ENCODE results near the gene BET1L. TPM values are rescaled to one million over a fixed set of nuclear protein-coding genes. Genes with fewer than 3 reads are reported as not detected.

Gene BET1L
- total RNA-seq, 2 donors from 2014 or later: 52.1 to 54.8 TPM

- intact Hi-C loops (cut with DNase I): loop anchor here (5.0 kb wide), 1 partner anchor 153 kb away; no protein-coding TSS in a partner anchor
- Histone ChIP-seq H3K9me3 (no peaks in the 10 kb centered on the region), H3K4me3 (no peak overlapping the region), H3K36me3 (peaks cover 0 to 6% of the 10 kb centered on the region in 2 donors), H3K4me1 (replicated peaks) (peaks cover 6% of the 10 kb centered on the region), H3K27me3 (replicated peaks; ENCODE audit: insufficient read depth) (no peaks in the 10 kb centered on the region), H3K27ac (no peak overlapping the region)
- peak; percentile 2 for DNase-seq (ENCODE audit: low spot score)
- WGBS: 88% methylated on average over 4 of the region's 4 CpGs
- TF ChIP-seq, protein P1, sequence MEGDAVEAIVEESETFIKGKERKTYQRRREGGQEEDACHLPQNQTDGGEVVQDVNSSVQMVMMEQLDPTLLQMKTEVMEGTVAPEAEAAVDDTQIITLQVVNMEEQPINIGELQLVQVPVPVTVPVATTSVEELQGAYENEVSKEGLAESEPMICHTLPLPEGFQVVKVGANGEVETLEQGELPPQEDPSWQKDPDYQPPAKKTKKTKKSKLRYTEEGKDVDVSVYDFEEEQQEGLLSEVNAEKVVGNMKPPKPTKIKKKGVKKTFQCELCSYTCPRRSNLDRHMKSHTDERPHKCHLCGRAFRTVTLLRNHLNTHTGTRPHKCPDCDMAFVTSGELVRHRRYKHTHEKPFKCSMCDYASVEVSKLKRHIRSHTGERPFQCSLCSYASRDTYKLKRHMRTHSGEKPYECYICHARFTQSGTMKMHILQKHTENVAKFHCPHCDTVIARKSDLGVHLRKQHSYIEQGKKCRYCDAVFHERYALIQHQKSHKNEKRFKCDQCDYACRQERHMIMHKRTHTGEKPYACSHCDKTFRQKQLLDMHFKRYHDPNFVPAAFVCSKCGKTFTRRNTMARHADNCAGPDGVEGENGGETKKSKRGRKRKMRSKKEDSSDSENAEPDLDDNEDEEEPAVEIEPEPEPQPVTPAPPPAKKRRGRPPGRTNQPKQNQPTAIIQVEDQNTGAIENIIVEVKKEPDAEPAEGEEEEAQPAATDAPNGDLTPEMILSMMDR (IDR thresholded peaks at IDR 0.05): no peak
- TF ChIP-seq POLR2A (IDR thresholded peaks at IDR 0.05) (no peak), POLR2AphosphoS5 (IDR thresholded peaks at IDR 0.05) (no peak)
These were observed 3.1 kb downstream of the BET1L start for GRCh38 chr11:203945-204586.

DNA sequence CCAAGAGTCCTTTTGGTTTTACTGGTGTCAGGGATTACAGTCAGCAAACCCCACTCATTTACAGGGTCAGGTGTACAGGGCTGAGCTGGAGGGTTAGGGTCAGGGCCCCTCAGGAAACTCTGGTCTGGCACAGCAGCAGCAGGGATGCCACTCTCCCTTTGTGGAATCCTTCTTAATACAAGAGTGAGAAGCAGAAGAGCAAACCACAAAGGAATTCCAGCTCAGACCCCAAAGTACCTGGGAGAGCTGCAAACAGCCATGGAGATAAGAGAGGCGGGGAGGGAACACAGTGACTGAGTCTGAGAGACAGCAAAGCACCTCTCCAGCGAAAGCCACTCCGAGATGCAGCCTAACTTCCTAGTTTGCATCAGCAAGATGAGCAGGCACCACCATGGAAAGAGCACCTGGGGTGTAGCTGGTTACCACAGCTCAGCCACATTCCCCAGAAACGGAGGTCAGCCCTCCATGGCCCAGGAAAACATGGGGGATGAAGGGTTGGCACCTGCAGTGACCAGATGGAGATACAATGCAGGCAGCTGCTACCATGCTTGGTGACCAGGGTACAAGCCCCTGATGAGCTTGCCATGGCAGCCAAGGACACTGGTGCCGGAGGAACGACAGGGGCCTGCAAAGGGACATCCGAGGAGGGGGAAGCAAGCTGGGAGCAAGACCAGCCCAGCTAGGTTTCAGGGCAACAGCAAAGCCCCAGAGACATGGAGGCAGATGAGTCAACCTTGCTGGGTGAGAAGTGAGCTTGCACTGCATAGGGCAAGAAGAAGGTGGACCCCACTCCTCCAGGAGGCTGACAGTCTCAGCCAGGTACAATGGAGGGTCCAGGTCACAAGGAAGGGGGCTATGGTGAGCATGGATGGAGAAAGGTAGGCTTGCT is 3.9 kb downstream of the BET1L start:
- Histone ChIP-seq H3K9me3 (no peaks in the 10 kb centered on the region), H3K4me1 (replicated peaks) (peaks cover 6% of the 10 kb centered on the region), H3K27me3 (replicated peaks; ENCODE audit: insufficient read depth) (no peaks in the 10 kb centered on the region), H3K27ac (no peak overlapping the region), H3K4me3 (no peak overlapping the region), H3K36me3 (peaks cover 0 to 6% of the 10 kb centered on the region in 2 donors)
- peak; percentile 1 for DNase-seq (ENCODE audit: low spot score)
- intact Hi-C loops (cut with DNase I): loop anchor here (5.0 kb wide), 1 partner anchor 154 kb away; no protein-coding TSS in a partner anchor
- TF ChIP-seq POLR2AphosphoS5 (IDR thresholded peaks at IDR 0.05) (no peak), POLR2A (IDR thresholded peaks at IDR 0.05) (no peak)
- TF ChIP-seq, protein P1 (IDR thresholded peaks at IDR 0.05): no peak
- WGBS: 80% methylated on average over 7 of the region's 7 CpGs

- WGBS: 80% methylated on average over 8 of the region's 8 CpGs
- H3K9me3 ChIP-seq: no peaks in the 10 kb centered on the region
- H3K27me3 ChIP-seq (replicated peaks; ENCODE audit: insufficient read depth): no peaks in the 10 kb centered on the region
- DNase-seq (ENCODE audit: low spot score): no peak
- no peak overlapping the region for H3K4me3 ChIP-seq
- H3K36me3 ChIP-seq: peaks cover 0 to 6% of the 10 kb centered on the region in 2 donors
- intact Hi-C loops (cut with DNase I): loop anchor here (5.0 kb wide), 1 partner anchor 155 kb away; no protein-coding TSS in a partner anchor
- H3K27ac ChIP-seq: no peak overlapping the region
- H3K4me1 ChIP-seq (replicated peaks): peaks cover 6% of the 10 kb centered on the region
- TF ChIP-seq, protein P1 (IDR thresholded peaks at IDR 0.05): no peak
- TF ChIP-seq POLR2AphosphoS5 (IDR thresholded peaks at IDR 0.05): no peak
- TF ChIP-seq POLR2A (IDR thresholded peaks at IDR 0.05): no peak
These were observed 4.7 kb downstream of the BET1L start for GRCh38 chr11:202490-202889.

DNA sequence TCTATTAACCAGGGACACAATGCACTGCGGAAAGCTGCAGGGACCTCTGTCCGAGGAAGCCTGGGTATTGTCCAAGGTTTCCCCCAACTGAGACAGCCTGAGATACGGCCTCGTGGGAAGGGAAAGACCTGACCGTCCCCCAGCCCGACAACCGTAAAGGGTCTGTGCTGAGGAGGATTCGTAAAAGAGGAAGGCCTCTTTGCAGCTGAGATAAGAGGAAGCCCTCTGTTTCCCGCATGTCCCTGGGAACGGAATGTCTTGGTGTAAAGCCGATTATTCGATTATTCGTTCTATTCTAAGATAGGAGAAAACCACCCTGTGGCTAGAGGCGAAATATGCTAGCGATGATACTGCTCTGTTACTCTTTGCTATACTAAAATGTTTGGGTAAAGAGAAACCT is 5.2 kb downstream of the BET1L start:
- H3K4me3 ChIP-seq: no peak overlapping the region
- H3K27me3 ChIP-seq (replicated peaks; ENCODE audit: insufficient read depth): no peaks in the 10 kb centered on the region
- TF ChIP-seq, protein P1 (IDR thresholded peaks at IDR 0.05): no peak
- TF ChIP-seq POLR2AphosphoS5 (IDR thresholded peaks at IDR 0.05) (no peak), POLR2A (IDR thresholded peaks at IDR 0.05) (no peak)
- intact Hi-C loops (cut with DNase I): loop anchor here (5.0 kb wide), 1 partner anchor 155 kb away; no protein-coding TSS in a partner anchor
- DNase-seq (ENCODE audit: low spot score): no peak
- WGBS: 64% methylated on average over 15 of the region's 15 CpGs
- H3K36me3 ChIP-seq: peaks cover 0 to 6% of the 10 kb centered on the region in 2 donors
- H3K27ac ChIP-seq: no peak overlapping the region
- H3K4me1 ChIP-seq (replicated peaks): peaks cover 6% of the 10 kb centered on the region
- H3K9me3 ChIP-seq: no peaks in the 10 kb centered on the region

Data from prostate gland (tissue), 2 donors.